ENCODE results near the gene NFIB. TPM values are rescaled to one million over a fixed set of nuclear protein-coding genes. Genes with fewer than 3 reads are reported as not detected.

Gene NFIB
- total and polyA plus RNA-seq, 2 donors (not counting 3 experiments of a cell fraction or from before 2014, with no cell fraction given) = 26.4 to 174 TPM

GRCh38 chr9:14262827-14263226 is 51.1 kb downstream of the NFIB start:
- POLR2A ChIA-PET = no interaction called here
- Histone ChIP-seq H3K4me2 (ENCODE audit: insufficient read depth, low read length) (no peak overlapping the region), H4K20me1 (replicated peaks; ENCODE audit: control insufficient read depth, extremely low read depth, insufficient read depth, low read length) (peaks cover 3% of the 10 kb centered on the region), H3K36me3 (ENCODE audit: control insufficient read depth in 2 of 2, extremely low read depth in 1 of 2, insufficient read depth in 2 of 2, low read length in 2 of 2) (peaks cover 7 to 10% of the 10 kb centered on the region in 2 experiments), H3K79me2 (ENCODE audit: control insufficient read depth, insufficient read depth, low read length) (peaks cover 80% of the 10 kb centered on the region), H2AFZ (ENCODE audit: low read depth, low read length) (no peak overlapping the region), H3K4me1 (ENCODE audit: control insufficient read depth, extremely low read depth, insufficient read depth, low read length) (no peaks in the 10 kb centered on the region), H3K9me3 (replicated peaks; ENCODE audit: control insufficient read depth, insufficient read depth, low read length) (no peaks in the 10 kb centered on the region), H3K27me3 (ENCODE audit: control insufficient read depth in 2 of 2, insufficient read depth in 2 of 2, low read length in 2 of 2) (no peaks in the 10 kb centered on the region), H3K9me1 (replicated peaks; ENCODE audit: control insufficient read depth, extremely low read depth, insufficient read depth, low read length) (no peaks in the 10 kb centered on the region), H3K9ac (replicated peaks; ENCODE audit: extremely low read depth, insufficient read depth, low read length) (no peak overlapping the region), H3K27ac (ENCODE audit: insufficient read depth, low read depth, low read length) (no peak overlapping the region), H3K4me3 (replicated peaks in 1 of 3; ENCODE audit: insufficient read depth in 1 of 3, low read depth in 1 of 3, low read length in 3 of 3) (no peak overlapping the region)
- CTCF ChIA-PET = interaction anchor here (1.0 kb wide), 1 partner anchor 20 kb away, joined by 3 read pairs; no protein-coding TSS in a partner anchor
- FAIRE-seq (no peak), DNase-seq (ENCODE audit: low read depth, low spot score) (no peak)
- no TSS peak for BruUV-seq (replicated peaks)
- TF ChIP-seq EZH2 (IDR thresholded peaks at IDR 0.05; ENCODE audit: borderline replicate concordance, low read depth, low read length, severe bottlenecking) = no peak
- TF ChIP-seq JUN (IDR thresholded peaks at IDR 0.05; ENCODE audit: borderline replicate concordance, insufficient read depth, insufficient read length, low read depth) = no peak
- no peak for TF ChIP-seq GATA2 (IDR thresholded peaks at IDR 0.05; ENCODE audit: insufficient read depth, insufficient read length, low read depth, low read length)
- no peak for TF ChIP-seq MAX (IDR thresholded peaks at IDR 0.05; ENCODE audit: insufficient read depth, insufficient read length)
- no peak for TF ChIP-seq POLR2A (IDR thresholded peaks at IDR 0.05; ENCODE audit: low read depth, low read length)
- no peak for TF ChIP-seq POLR2AphosphoS5 (IDR thresholded peaks at IDR 0.05; ENCODE audit: insufficient read depth, low read depth, low read length)
- TF ChIP-seq, protein P1, sequence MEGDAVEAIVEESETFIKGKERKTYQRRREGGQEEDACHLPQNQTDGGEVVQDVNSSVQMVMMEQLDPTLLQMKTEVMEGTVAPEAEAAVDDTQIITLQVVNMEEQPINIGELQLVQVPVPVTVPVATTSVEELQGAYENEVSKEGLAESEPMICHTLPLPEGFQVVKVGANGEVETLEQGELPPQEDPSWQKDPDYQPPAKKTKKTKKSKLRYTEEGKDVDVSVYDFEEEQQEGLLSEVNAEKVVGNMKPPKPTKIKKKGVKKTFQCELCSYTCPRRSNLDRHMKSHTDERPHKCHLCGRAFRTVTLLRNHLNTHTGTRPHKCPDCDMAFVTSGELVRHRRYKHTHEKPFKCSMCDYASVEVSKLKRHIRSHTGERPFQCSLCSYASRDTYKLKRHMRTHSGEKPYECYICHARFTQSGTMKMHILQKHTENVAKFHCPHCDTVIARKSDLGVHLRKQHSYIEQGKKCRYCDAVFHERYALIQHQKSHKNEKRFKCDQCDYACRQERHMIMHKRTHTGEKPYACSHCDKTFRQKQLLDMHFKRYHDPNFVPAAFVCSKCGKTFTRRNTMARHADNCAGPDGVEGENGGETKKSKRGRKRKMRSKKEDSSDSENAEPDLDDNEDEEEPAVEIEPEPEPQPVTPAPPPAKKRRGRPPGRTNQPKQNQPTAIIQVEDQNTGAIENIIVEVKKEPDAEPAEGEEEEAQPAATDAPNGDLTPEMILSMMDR (IDR thresholded peaks at IDR 0.05; ENCODE audit: extremely low read depth in 1 of 2, insufficient read depth in 1 of 2, low read depth in 1 of 2, low read length in 2 of 2) = no peak
- no peak for TF ChIP-seq MYC (IDR thresholded peaks at IDR 0.05; ENCODE audit: low read depth, low read length)
- intact Hi-C loops (cut with micrococcal nuclease) = no loop called here
- dilution Hi-C loops (cut with MboI; ENCODE audit: extremely low pct_ligation_motif_present, low sequenced_read_pairs) = no loop called here

Measured in endothelial cell of umbilical vein (primary cell).